OCI-LY3 (cell line): ENCODE results near the gene ROBO2.
A peak's percentile ranks its signal among the peaks of the same experiment; 100 is the strongest.
"Not testable (repeated sequence)": the region's sequence is repeated elsewhere in the genome, so short reads cannot be mapped to it uniquely, and the experiment has no call there.

ENCODE experiments used
- H2AFZ ChIP-seq: fragments of 200-600, 300-600 bp; shearing (Covaris generic); 2 replicates; pipeline ENCODE4 v1.6.0; 2014; ENCODE audit warnings: antibody characterized with exemption, low read depth, low read length
- H3K27ac ChIP-seq: fragments of 200-600, 300-600 bp; sonication (generic); 2 replicates; pipeline ENCODE4 v1.5.1; 2014; ENCODE audit warnings: mild to moderate bottlenecking, low read length, moderate library complexity, mixed read lengths
- H3K27me3 ChIP-seq: fragments of 200-600, 300-600 bp; sonication (generic); 2 replicates; pipeline ENCODE4 v1.6.1; 2014; ENCODE audit warnings: low read depth, low read length, mixed read lengths
- H3K36me3 ChIP-seq: fragments of 200-600, 300-600 bp; sonication (generic); replicated peaks from 2 replicates; pipeline ENCODE3; 2014; ENCODE audit warnings: low read depth, low read length, mixed read lengths
- H3K4me1 ChIP-seq: fragments of 300-600, 200-600 bp; sonication (generic); 2 replicates; pipeline ENCODE4 v1.6.1; 2014; ENCODE audit warnings: low read length, mixed read lengths
- H3K4me2 ChIP-seq: fragments of 200-600, 300-600 bp; sonication (generic); 2 replicates; pipeline ENCODE4 v1.6.1; 2014; ENCODE audit warnings: low read length, mixed read lengths
- H3K4me3 ChIP-seq: fragments of 300-600, 200-600 bp; sonication (generic); 2 replicates; pipeline ENCODE4 v1.5.1; 2014; ENCODE audit warnings: antibody characterized with exemption, mild to moderate bottlenecking, low read length, moderate library complexity
- H3K79me2 ChIP-seq: fragments of 300-600, 200-600 bp; shearing (Covaris generic); 2 replicates; pipeline ENCODE4 v1.6.1; 2014; ENCODE audit warnings: mild to moderate bottlenecking, low read length, mixed read lengths
- H3K9ac ChIP-seq: fragments of 300-600, 200-600 bp; shearing (Covaris generic); 2 replicates; pipeline ENCODE4 v1.6.0; 2014; ENCODE audit warnings: mild to moderate bottlenecking, low read length, moderate library complexity
- H3K9me3 ChIP-seq: fragments of 200-600, 300-600 bp; shearing (Covaris generic); 2 replicates; pipeline ENCODE4 v1.6.1; 2014; ENCODE audit warnings: low read length, mixed read lengths; ENCODE audit not compliant: insufficient read depth
- H4K20me1 ChIP-seq: fragments of 200-600, 300-600 bp; sonication (generic); 2 replicates; pipeline ENCODE4 v1.6.1; 2016; ENCODE audit warnings: low read length, mixed read lengths; ENCODE audit not compliant: insufficient read depth
- EZH2phosphoT487 ChIP-seq: fragments of 200-600 bp; shearing (Covaris generic); IDR thresholded peaks from 2 replicates; pipeline ENCODE4 v1.6.1; 2018; ENCODE audit warnings: antibody characterized with exemption, mixed run types, low read depth
- TF ChIP-seq, protein P1 (sequence below): fragments of 200-600, 300-600 bp; sonication (generic); IDR thresholded peaks from 2 replicates; pipeline ENCODE4 v1.5.1; 2014; ENCODE audit warnings: antibody characterized with exemption, low read length, low read depth

The ROBO2 gene

DNA sequence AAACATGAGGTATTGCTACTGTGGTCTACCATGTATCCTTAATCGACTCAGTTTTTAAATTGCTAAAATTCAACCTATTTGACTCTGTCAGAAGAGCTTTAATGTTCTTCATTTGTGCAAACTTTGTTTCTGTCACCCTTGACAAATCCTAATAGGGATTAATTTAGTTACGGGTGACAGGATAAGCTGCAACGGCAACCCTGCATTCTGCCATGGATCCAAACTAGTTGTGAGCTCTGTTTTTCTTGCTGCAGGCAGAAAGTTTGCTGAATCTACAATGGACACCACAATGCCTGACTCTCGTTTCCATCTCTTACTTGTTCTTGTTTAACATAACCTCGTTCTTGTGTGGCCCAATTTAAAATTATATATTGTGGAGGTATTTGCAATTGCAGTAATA, 352.3 kb downstream of the ROBO2 start:
- Histone ChIP-seq H3K36me3 (no peaks in the 10 kb centered on the region), H2AFZ (no peak overlapping the region), H3K27me3 (no peaks in the 10 kb centered on the region), H3K9me3 (no peaks in the 10 kb centered on the region), H4K20me1 (no peaks in the 10 kb centered on the region), H3K4me3 (no peak overlapping the region), H3K27ac (no peak overlapping the region), H3K79me2 (no peaks in the 10 kb centered on the region), H3K4me2 (no peak overlapping the region), H3K4me1 (no peaks in the 10 kb centered on the region), H3K9ac (no peak overlapping the region)
- TF ChIP-seq, protein P1, sequence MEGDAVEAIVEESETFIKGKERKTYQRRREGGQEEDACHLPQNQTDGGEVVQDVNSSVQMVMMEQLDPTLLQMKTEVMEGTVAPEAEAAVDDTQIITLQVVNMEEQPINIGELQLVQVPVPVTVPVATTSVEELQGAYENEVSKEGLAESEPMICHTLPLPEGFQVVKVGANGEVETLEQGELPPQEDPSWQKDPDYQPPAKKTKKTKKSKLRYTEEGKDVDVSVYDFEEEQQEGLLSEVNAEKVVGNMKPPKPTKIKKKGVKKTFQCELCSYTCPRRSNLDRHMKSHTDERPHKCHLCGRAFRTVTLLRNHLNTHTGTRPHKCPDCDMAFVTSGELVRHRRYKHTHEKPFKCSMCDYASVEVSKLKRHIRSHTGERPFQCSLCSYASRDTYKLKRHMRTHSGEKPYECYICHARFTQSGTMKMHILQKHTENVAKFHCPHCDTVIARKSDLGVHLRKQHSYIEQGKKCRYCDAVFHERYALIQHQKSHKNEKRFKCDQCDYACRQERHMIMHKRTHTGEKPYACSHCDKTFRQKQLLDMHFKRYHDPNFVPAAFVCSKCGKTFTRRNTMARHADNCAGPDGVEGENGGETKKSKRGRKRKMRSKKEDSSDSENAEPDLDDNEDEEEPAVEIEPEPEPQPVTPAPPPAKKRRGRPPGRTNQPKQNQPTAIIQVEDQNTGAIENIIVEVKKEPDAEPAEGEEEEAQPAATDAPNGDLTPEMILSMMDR, result no peak
- TF ChIP-seq EZH2phosphoT487, result no peak

DNA sequence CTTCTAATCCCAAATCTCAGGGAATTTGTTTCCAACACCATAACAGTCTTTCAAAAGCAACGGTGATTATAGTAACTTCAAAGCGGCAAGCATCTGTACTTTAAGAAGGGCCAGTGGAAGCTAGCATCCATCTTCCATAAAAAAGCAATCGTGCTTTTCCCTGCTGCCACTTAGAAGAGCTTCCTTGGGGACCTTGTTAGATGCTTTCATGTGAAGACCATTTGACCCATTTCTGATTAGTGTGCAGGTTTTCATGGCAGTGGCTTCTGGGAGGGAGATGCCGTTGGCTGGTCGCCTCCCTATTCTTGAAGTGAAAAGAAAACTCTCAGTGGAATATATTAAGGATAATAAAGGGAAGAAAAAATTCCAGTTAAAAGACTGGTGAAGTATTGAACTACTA, 354.1 kb downstream of the ROBO2 start:
- Histone ChIP-seq H3K27me3 (no peaks in the 10 kb centered on the region), H3K9ac (no peak overlapping the region), H2AFZ (no peak overlapping the region), H3K4me3 (no peak overlapping the region), H3K36me3 (no peaks in the 10 kb centered on the region), H3K4me1 (no peaks in the 10 kb centered on the region), H4K20me1 (no peaks in the 10 kb centered on the region), H3K9me3 (no peaks in the 10 kb centered on the region), H3K27ac (no peak overlapping the region), H3K79me2 (no peaks in the 10 kb centered on the region), H3K4me2 (no peak overlapping the region)
- TF ChIP-seq EZH2phosphoT487, result no peak
- TF ChIP-seq, protein P1, result no peak

DNA sequence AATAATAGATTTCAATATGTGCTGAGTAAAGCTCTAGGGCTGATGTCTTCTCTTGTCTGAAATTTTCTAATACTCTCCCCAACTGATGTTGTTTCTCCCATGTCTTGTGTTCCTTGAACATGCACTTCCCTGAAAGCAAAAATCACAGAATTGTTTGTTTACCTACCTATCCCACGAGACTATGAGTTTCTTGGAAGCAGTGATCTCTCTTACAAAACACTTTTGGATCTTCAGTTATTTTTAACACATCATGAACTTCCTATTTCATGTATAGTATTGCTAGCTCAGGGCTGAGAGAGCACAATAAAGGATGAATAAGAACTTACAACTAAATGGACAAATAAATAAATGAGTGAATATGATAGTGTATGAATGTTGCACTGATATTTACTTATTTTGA, 365.0 kb downstream of the ROBO2 start:
- Histone ChIP-seq H3K4me2 (no peak overlapping the region), H3K79me2 (no peaks in the 10 kb centered on the region), H3K36me3 (no peaks in the 10 kb centered on the region), H3K27me3 (no peaks in the 10 kb centered on the region), H3K9ac (no peak overlapping the region), H4K20me1 (no peaks in the 10 kb centered on the region), H3K4me3 (no peak overlapping the region), H3K9me3 (no peaks in the 10 kb centered on the region), H3K4me1 (no peaks in the 10 kb centered on the region), H2AFZ (peak overlapping the region; percentile 8; the same call in 1 of the 2 replicates), H3K27ac (no peak overlapping the region)
- no peak for TF ChIP-seq EZH2phosphoT487
- TF ChIP-seq, protein P1, result no peak

DNA sequence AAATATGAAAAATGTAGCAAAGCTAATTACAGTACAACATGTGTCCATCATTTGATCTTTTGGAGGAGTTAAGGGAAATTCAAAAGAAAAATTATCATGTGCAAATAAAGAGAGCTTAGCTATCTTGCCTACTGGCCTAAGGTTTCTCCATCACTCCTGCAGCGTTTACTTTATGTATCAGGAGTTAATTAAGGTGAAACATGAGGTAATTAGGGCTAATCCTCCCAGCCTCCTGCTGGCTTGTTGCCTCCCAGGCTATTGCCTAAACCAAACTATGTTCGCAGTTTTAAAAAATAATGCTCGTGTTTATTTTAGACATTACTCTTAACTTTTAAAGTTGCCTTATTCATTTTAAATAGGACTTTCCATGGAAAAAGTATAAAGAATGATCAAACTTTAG, 367.5 kb downstream of the ROBO2 start:
- H3K36me3 ChIP-seq, result no peaks in the 10 kb centered on the region
- H3K4me2 ChIP-seq, result no peak overlapping the region
- TF ChIP-seq, protein P1, result no peak
- no peak for TF ChIP-seq EZH2phosphoT487
- H3K79me2 ChIP-seq, result no peaks in the 10 kb centered on the region
- H3K9me3 ChIP-seq, result no peaks in the 10 kb centered on the region
- H3K4me1 ChIP-seq, result no peaks in the 10 kb centered on the region
- no peaks in the 10 kb centered on the region for H4K20me1 ChIP-seq
- H3K4me3 ChIP-seq, result no peak overlapping the region
- H3K9ac ChIP-seq, result no peak overlapping the region
- H3K27ac ChIP-seq, result no peak overlapping the region
- no peaks in the 10 kb centered on the region for H3K27me3 ChIP-seq
- H2AFZ ChIP-seq, result no peak overlapping the region

DNA sequence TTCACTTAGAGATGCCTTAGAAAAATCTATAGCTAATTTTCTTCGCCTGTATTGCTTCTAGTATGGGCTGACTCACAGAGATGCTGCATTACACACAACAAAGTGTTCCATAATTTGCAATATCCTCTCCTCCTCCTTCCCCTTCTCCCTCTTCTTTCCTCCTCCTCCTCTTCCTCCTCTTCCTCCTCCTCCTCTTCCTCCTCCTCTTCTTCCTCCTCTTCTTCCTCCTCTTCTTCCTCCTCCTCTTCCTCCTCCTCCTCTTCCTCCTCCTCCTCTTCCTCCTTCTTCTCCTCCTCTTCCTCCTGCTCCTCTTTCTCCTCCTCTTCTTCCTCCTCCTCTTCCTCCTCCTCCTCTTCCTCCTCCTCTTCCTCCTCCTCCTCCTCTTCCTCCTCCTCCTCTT, 370.4 kb downstream of the ROBO2 start:
- H3K27ac ChIP-seq, H3K79me2 ChIP-seq, H3K27me3 ChIP-seq, H3K4me2 ChIP-seq, H3K36me3 ChIP-seq, H3K4me1 ChIP-seq, H3K9me3 ChIP-seq, H4K20me1 ChIP-seq, H3K9ac ChIP-seq, H2AFZ ChIP-seq, H3K4me3 ChIP-seq: not testable (repeated sequence)
